ENCODE results near the gene MMRN1. TPM values are rescaled to one million over a fixed set of nuclear protein-coding genes. Genes with fewer than 3 reads are reported as not detected.

Gene MMRN1
- total and polyA plus RNA-seq, 12 donors = 0.20 to 3.9 (median 2.3) TPM

GRCh38 chr4:89876548-89876947, 18.1 kb upstream of the MMRN1 start:
- DNase-seq (no peak), ATAC-seq (no peak)
- intact Hi-C loops (cut with DNase I) = loop anchor here in 2 of 10 donors (10.0 kb wide), 2 partner anchors 212 to 222 kb away; no protein-coding TSS in a partner anchor
- no peaks in the 10 kb centered on the region for H3K4me1 ChIP-seq
- H3K9me3 ChIP-seq = no peaks in the 10 kb centered on the region
- H3K4me3 ChIP-seq = no peak overlapping the region
- 75 to 86% methylated on average over 3 of the region's 3 CpGs for WGBS, 2 donors
- no peak overlapping the region for H3K27ac ChIP-seq
- TF ChIP-seq CTCF (IDR thresholded peaks at IDR 0.05) = no peak
- no peaks in the 10 kb centered on the region for H3K36me3 ChIP-seq
- H3K27me3 ChIP-seq = no peaks in the 10 kb centered on the region

- H3K27me3 ChIP-seq = no peaks in the 10 kb centered on the region
- WGBS, 2 donors = 78 to 82% methylated on average over 1 of the region's 1 CpG
- no peaks in the 10 kb centered on the region for H3K4me1 ChIP-seq
- intact Hi-C loops (cut with DNase I) = loop anchor here in 2 of 10 donors (10.0 kb wide), 2 partner anchors 214 to 224 kb away; no protein-coding TSS in a partner anchor
- no peak for DNase-seq
- no peaks in the 10 kb centered on the region for H3K9me3 ChIP-seq
- H3K27ac ChIP-seq = no peak overlapping the region
- ATAC-seq = no peak
- H3K36me3 ChIP-seq = no peaks in the 10 kb centered on the region
- no peak overlapping the region for H3K4me3 ChIP-seq
- TF ChIP-seq CTCF (IDR thresholded peaks at IDR 0.05) = no peak
Observed at GRCh38 chr4:89878611-89879010, 16.0 kb upstream of the MMRN1 start.

- Histone ChIP-seq H3K36me3 (no peaks in the 10 kb centered on the region), H3K27me3 (no peaks in the 10 kb centered on the region), H3K27ac (no peak overlapping the region), H3K9me3 (no peaks in the 10 kb centered on the region), H3K4me1 (no peaks in the 10 kb centered on the region), H3K4me3 (no peak overlapping the region)
- DNase-seq = no peak
- intact Hi-C loops (cut with DNase I) = loop anchor here in 2 of 10 donors (10.0 kb wide), 2 partner anchors 214 to 224 kb away; no protein-coding TSS in a partner anchor
- no peak for ATAC-seq
- TF ChIP-seq CTCF (IDR thresholded peaks at IDR 0.05) = no peak
- WGBS, 2 donors = 83 to 87% methylated on average over 4 of the region's 4 CpGs
Observed at GRCh38 chr4:89879215-89879614, 15.4 kb upstream of the MMRN1 start.

- ATAC-seq (peak in 6 of 8 donors; percentile 22 to 76 (median 51)), DNase-seq (peak in 1 of 2 donors; percentile 17)
- Histone ChIP-seq H3K4me1 (peaks cover 0 to 1% (median 0%) of the 10 kb centered on the region in 9 donors), H3K36me3 (no peaks in the 10 kb centered on the region), H3K27me3 (peaks cover 0 to 4% (median 0%) of the 10 kb centered on the region in 7 donors), H3K27ac (no peak overlapping the region), H3K9me3 (peaks cover 0 to 7% (median 0%) of the 10 kb centered on the region in 11 donors), H3K4me3 (no peak overlapping the region)
- 34 to 49% methylated on average over 9 of the region's 9 CpGs for WGBS, 2 donors
- no peak for TF ChIP-seq CTCF (IDR thresholded peaks at IDR 0.05)
- intact Hi-C loops (cut with DNase I) = no loop called here
Observed at GRCh38 chr4:89889289-89889688, 5.4 kb upstream of the MMRN1 start.

Data from heart right ventricle (tissue), 16 donors.